ENCODE results near the gene TOMM7.

Gene TOMM7

GRCh38 chr7:22822486-22823141, at the start of gene TOMM7:
Gene TOMM7 (minus strand): TSS chr7:22822849. CDS start chr7:22822779, 70 bp downstream.
- peak; percentile 71 for DNase-seq (ENCODE audit: low read depth)

GRCh38 chr7:22872096-22872807, 49.6 kb upstream of the TOMM7 start:
- DNase-seq (ENCODE audit: low read depth) = no peak

GRCh38 chr7:22871661-22872060, 49.0 kb upstream of the TOMM7 start:
- DNase-seq (ENCODE audit: low read depth) = no peak

GRCh38 chr7:22868509-22868908, 45.9 kb upstream of the TOMM7 start:
- no peak for DNase-seq (ENCODE audit: low read depth)

- no peak for DNase-seq (ENCODE audit: low read depth)
Observed at GRCh38 chr7:22867589-22867988, 44.9 kb upstream of the TOMM7 start.

- no peak for DNase-seq (ENCODE audit: low read depth)
Observed at GRCh38 chr7:22867003-22867402, 44.4 kb upstream of the TOMM7 start.

- DNase-seq (ENCODE audit: low read depth) = no peak
Observed at GRCh38 chr7:22865602-22865960, 42.9 kb upstream of the TOMM7 start.

GRCh38 chr7:22864855-22865601, 42.4 kb upstream of the TOMM7 start:
- DNase-seq (ENCODE audit: low read depth) = no peak

- DNase-seq (ENCODE audit: low read depth) = no peak
Observed at GRCh38 chr7:22864301-22864700, 41.7 kb upstream of the TOMM7 start.

- DNase-seq (ENCODE audit: low read depth) = no peak
Observed at GRCh38 chr7:22863156-22863899, 40.7 kb upstream of the TOMM7 start.

GRCh38 chr7:22861576-22861975, 38.9 kb upstream of the TOMM7 start:
- DNase-seq (ENCODE audit: low read depth) = no peak

GRCh38 chr7:22860784-22861482, 38.3 kb upstream of the TOMM7 start:
- no peak for DNase-seq (ENCODE audit: low read depth)

GRCh38 chr7:22860337-22860736, 37.7 kb upstream of the TOMM7 start:
- DNase-seq (ENCODE audit: low read depth) = no peak

- no peak for DNase-seq (ENCODE audit: low read depth)
Observed at GRCh38 chr7:22859641-22860290, 37.1 kb upstream of the TOMM7 start.

- no peak for DNase-seq (ENCODE audit: low read depth)
Observed at GRCh38 chr7:22858640-22859561, 36.3 kb upstream of the TOMM7 start.

- DNase-seq (ENCODE audit: low read depth) = no peak
Observed at GRCh38 chr7:22858274-22858639, 35.6 kb upstream of the TOMM7 start.

- DNase-seq (ENCODE audit: low read depth) = no peak
Observed at GRCh38 chr7:22856416-22856815, 33.8 kb upstream of the TOMM7 start.

GRCh38 chr7:22855049-22855392, 32.4 kb upstream of the TOMM7 start:
- DNase-seq (ENCODE audit: low read depth) = no peak

GRCh38 chr7:22854158-22855048, 31.8 kb upstream of the TOMM7 start:
- peak; percentile 69 for DNase-seq (ENCODE audit: low read depth)
